IMR-90 (cell line): ENCODE results near the gene NEURL1B. TPM values are rescaled to one million over a fixed set of nuclear protein-coding genes. Genes with fewer than 3 reads are reported as not detected.

Source experiments
- ATAC-seq: fragments of 200-7000 bp; cut with Tn5 transposase; 2 replicates; pipeline ENCODE4 v1.9.1; 2020; ENCODE audit warnings: low read depth, mild to moderate bottlenecking, moderate library complexity
- BruUV-seq: library from RNA; stranded (reverse); fragments of 400-500 nt; replicated peaks from 2 replicates; lab custom pipeline; 2021; lab: Mats Ljungman, UMichigan
- CTCF ChIA-PET: fragments of 300-600 bp; formaldehyde crosslinking; extraction: SDS; loops from one replicate; lab custom pipeline; 2021; ENCODE audit warnings: antibody characterized with exemption; lab: Yijun Ruan, JAX
- POLR2A ChIA-PET: fragments of 300-600 bp; sonication (Branson Sonifier 250); formaldehyde crosslinking; loops from one replicate; lab custom pipeline; 2022; ENCODE audit warnings: antibody characterized with exemption; ENCODE audit not compliant: unreplicated experiment; lab: Charles Lee
- DNase-seq: peaks from one replicate; pipeline ENCODE4 v3.0.0; 2013
- H2AFZ ChIP-seq: replicated peaks from 2 replicates; pipeline ENCODE3; 2013; ENCODE audit warnings: low read length, mild to moderate bottlenecking; ENCODE audit not compliant: poor library complexity
- H2AK5ac ChIP-seq: 2 replicates; pipeline ENCODE4 v1.6.1; 2013; ENCODE audit warnings: low read depth, low read length, inconsistent platforms
- H2AK9ac ChIP-seq: replicated peaks from 2 replicates; pipeline ENCODE3; 2013; ENCODE audit warnings: mild to moderate bottlenecking, low read depth, low read length, moderate library complexity; ENCODE audit not compliant: poor library complexity
- H2BK120ac ChIP-seq: 2 replicates; pipeline ENCODE4 v1.6.1; 2013; ENCODE audit warnings: low read depth, low read length, inconsistent platforms
- H2BK15ac ChIP-seq: 3 replicates; pipeline ENCODE4 v1.6.1; 2013; ENCODE audit warnings: low read depth, low read length, inconsistent platforms
- H2BK20ac ChIP-seq: 2 replicates; pipeline ENCODE4 v1.6.1; 2013; ENCODE audit warnings: low read depth, mild to moderate bottlenecking, inconsistent platforms, low read length, moderate library complexity
- H2BK5ac ChIP-seq: 2 replicates; pipeline ENCODE4 v1.6.1; 2013; ENCODE audit warnings: mild to moderate bottlenecking, low read depth, low read length, inconsistent platforms; ENCODE audit not compliant: poor library complexity, severe bottlenecking
- H3K14ac ChIP-seq: replicated peaks from 2 replicates; pipeline ENCODE4 v1.6.1; 2013; ENCODE audit warnings: low read depth, low read length, inconsistent platforms
- H3K18ac ChIP-seq: 2 replicates; pipeline ENCODE4 v1.6.1; 2013; ENCODE audit warnings: low read depth, low read length, control low read depth
- H3K23ac ChIP-seq: 2 replicates; pipeline ENCODE4 v1.6.1; 2013; ENCODE audit warnings: low read depth, low read length, inconsistent platforms
- H3K27ac ChIP-seq: 2 replicates; pipeline ENCODE4 v1.5.1; 2013; ENCODE audit warnings: mild to moderate bottlenecking, control low read depth, low read length; ENCODE audit not compliant: insufficient read depth
- H3K27me3 ChIP-seq: 2 replicates; pipeline ENCODE4 v1.6.1; 2013; ENCODE audit warnings: low read length; ENCODE audit not compliant: control insufficient read depth, insufficient read depth
- H3K36me3 ChIP-seq: 2 replicates; pipeline ENCODE4 v1.6.1; 2013; ENCODE audit warnings: low read length, mixed read lengths; ENCODE audit not compliant: control insufficient read depth, insufficient read depth
- H3K4ac ChIP-seq: 2 replicates; pipeline ENCODE4 v1.6.1; 2013; ENCODE audit warnings: low read depth, low read length, inconsistent platforms
- H3K4me1 ChIP-seq: 2 replicates; pipeline ENCODE4 v1.6.1; 2013; ENCODE audit warnings: low read length, mixed read lengths; ENCODE audit not compliant: control insufficient read depth, insufficient read depth
- H3K4me2 ChIP-seq: 2 replicates; pipeline ENCODE4 v1.6.1; 2013; ENCODE audit warnings: low read depth, mild to moderate bottlenecking, control low read depth, low read length, moderate library complexity
- H3K4me3 ChIP-seq: 2 replicates; pipeline ENCODE4 v1.5.1; 2013; ENCODE audit warnings: low read depth, mild to moderate bottlenecking, control low read depth, low read length, moderate library complexity; ENCODE audit not compliant: insufficient read depth
- H3K56ac ChIP-seq: 2 replicates; pipeline ENCODE4 v1.6.1; 2013; ENCODE audit warnings: low read length, inconsistent platforms; ENCODE audit not compliant: insufficient read depth; ENCODE audit errors: extremely low read depth
- H3K79me1 ChIP-seq, 2 experiments: 2 replicates each; pipeline ENCODE4 v1.6.1; 2013; ENCODE audit warnings: low read length in 2 of 2, inconsistent platforms in 1 of 2, low read depth in 1 of 2
- H3K9ac ChIP-seq: 2 replicates; pipeline ENCODE4 v1.6.1; 2013; ENCODE audit warnings: low read depth, low read length, control low read depth
- H3K9me1 ChIP-seq: 2 replicates; pipeline ENCODE4 v1.6.1; 2013; ENCODE audit warnings: low read length, inconsistent platforms; ENCODE audit not compliant: insufficient read depth
- H3K9me3 ChIP-seq: 2 replicates; pipeline ENCODE4 v1.6.1; 2013; ENCODE audit warnings: low read length; ENCODE audit not compliant: control insufficient read depth, insufficient read depth
- H4K20me1 ChIP-seq: 2 replicates; pipeline ENCODE4 v1.6.1; 2013; ENCODE audit warnings: low read length, inconsistent platforms; ENCODE audit not compliant: insufficient read depth
- H4K5ac ChIP-seq: 2 replicates; pipeline ENCODE4 v1.6.1; 2013; ENCODE audit warnings: mild to moderate bottlenecking, low read depth, low read length, control low read depth
- H4K8ac ChIP-seq, 2 experiments: 2 replicates each; pipeline ENCODE4 v1.6.1; 2013; ENCODE audit warnings: low read depth in 2 of 2, low read length in 2 of 2, control low read depth in 1 of 2, inconsistent platforms in 1 of 2
- H4K91ac ChIP-seq: 2 replicates; pipeline ENCODE4 v1.6.1; 2013; ENCODE audit warnings: low read depth, low read length, inconsistent platforms; ENCODE audit not compliant: insufficient read depth
- BHLHE40 ChIP-seq: fragments of 150-350 bp; IDR thresholded peaks from 2 replicates; pipeline ENCODE4 v1.6.1; 2016; ENCODE audit warnings: mild to moderate bottlenecking, low read depth, low read length
- CEBPB ChIP-seq: IDR thresholded peaks from 2 replicates; pipeline ENCODE4 v1.6.1; 2012; ENCODE audit warnings: low read depth, low read length, improper control_type of control experiment
- CHD1 ChIP-seq: IDR thresholded peaks from 2 replicates; pipeline ENCODE4 v1.6.1; 2012; ENCODE audit warnings: low read depth, low read length, improper control_type of control experiment
- FOS ChIP-seq: fragments of 150-350 bp; IDR thresholded peaks from 2 replicates; pipeline ENCODE4 v1.6.1; 2016; ENCODE audit warnings: low read depth, low read length
- MAFK ChIP-seq: IDR thresholded peaks from 2 replicates; pipeline ENCODE4 v1.6.1; 2012; ENCODE audit warnings: low read depth, low read length, improper control_type of control experiment
- MAZ ChIP-seq: IDR thresholded peaks from 2 replicates; pipeline ENCODE4 v1.6.1; 2012; ENCODE audit warnings: low read depth, mild to moderate bottlenecking, low read length, improper control_type of control experiment, moderate library complexity, borderline replicate concordance
- MXI1 ChIP-seq: IDR thresholded peaks from 2 replicates; pipeline ENCODE4 v1.6.1; 2012; ENCODE audit warnings: low read depth, mild to moderate bottlenecking, low read length, moderate library complexity, borderline replicate concordance
- NFE2L2 ChIP-seq: fragments of 150-350 bp; IDR thresholded peaks from 2 replicates; pipeline ENCODE4 v1.6.1; 2016; ENCODE audit warnings: low read depth, mild to moderate bottlenecking, low read length
- POLR2A ChIP-seq: IDR thresholded peaks from 2 replicates; pipeline ENCODE4 v1.6.1; 2012; ENCODE audit warnings: mild to moderate bottlenecking, low read depth, low read length
- RAD21 ChIP-seq: IDR thresholded peaks from 2 replicates; pipeline ENCODE4 v1.6.1; 2012; ENCODE audit warnings: low read length, improper control_type of control experiment
- RCOR1 ChIP-seq: IDR thresholded peaks from 2 replicates; pipeline ENCODE4 v1.6.1; 2012; ENCODE audit warnings: mild to moderate bottlenecking, low read length, improper control_type of control experiment; ENCODE audit not compliant: insufficient replicate concordance
- RFX5 ChIP-seq: IDR thresholded peaks from 2 replicates; pipeline ENCODE4 v1.8.0; 2012; ENCODE audit warnings: low read depth, mild to moderate bottlenecking, low read length, moderate library complexity
- SMC3 ChIP-seq: fragments of 150-350 bp; IDR thresholded peaks from 2 replicates; pipeline ENCODE4 v1.6.1; 2016; ENCODE audit warnings: low read depth, mild to moderate bottlenecking, antibody characterized with exemption, low read length, moderate library complexity
- WGBS, 2 experiments: methylation state at CpG; one replicate each; pipeline versions ENCODE4 v1.1.5 to v1.1.7; 2013; ENCODE audit warnings: missing lambda C conversion rate in 2 of 2; ENCODE audit not compliant: insufficient read length in 1 of 2; ENCODE audit errors: extremely low coverage in 2 of 2; 5-methylcytosine and 5-hydroxymethylcytosine counted together
- dilution Hi-C: fragments of 300-500 bp; cut with HindIII; formaldehyde crosslinking; loops from one replicate; pipeline ENCODE4 v1.14.3; 2018; ENCODE audit warnings: low sequenced_read_pairs; ENCODE audit not compliant: unreplicated experiment
- in situ Hi-C: fragments of 300-500 bp; cut with MboI; formaldehyde crosslinking; loops from 3 replicates; pipeline ENCODE4 v1.14.3; 2019; ENCODE audit warnings: low sequenced_read_pairs, inconsistent platforms, mixed read lengths
- intact Hi-C: fragments of 100-400 bp; cut with micrococcal nuclease; formaldehyde crosslinking; loops from 2 replicates; pipeline ENCODE4 v1.10.0; 2022
- polyA plus RNA-seq, 3 experiments: library from polyadenylated mRNA; depleted of rRNA; stranded (reverse); fragments of >200 nt; gene quantifications; 2 replicates each; pipeline ENCODE4 v1.2.3, GENCODE V29; 2012; ENCODE audit warnings: low replicate concordance in 1 of 3
- total RNA-seq: library from RNA; depleted of rRNA; stranded (reverse); fragments of >200 nt; gene quantifications from 2 replicates; pipeline ENCODE4 v1.2.3, GENCODE V29; 2012
- TF ChIP-seq, protein P1 (sequence below): fragments of 150-350 bp; IDR thresholded peaks from 2 replicates; pipeline ENCODE4 v1.6.1; 2016; ENCODE audit warnings: low read depth, mild to moderate bottlenecking, low read length, moderate library complexity, borderline replicate concordance
- TF ChIP-seq, protein P2 (sequence below): fragments of 150-350 bp; IDR thresholded peaks from 2 replicates; pipeline ENCODE4 v1.6.1; 2017; ENCODE audit warnings: mild to moderate bottlenecking, antibody characterized with exemption, low read length, low read depth
- TF ChIP-seq, protein P3 (sequence below): conservative IDR thresholded peaks from 2 replicates; pipeline ENCODE4 v1.5.1; 2012; ENCODE audit warnings: mild to moderate bottlenecking, low read depth, low read length, improper control_type of control experiment

Gene NEURL1B
- total and polyA plus RNA-seq, 2 of the 4 experiments (the other 2 are of a cell fraction): 1.8 to 2.8 TPM

DNA sequence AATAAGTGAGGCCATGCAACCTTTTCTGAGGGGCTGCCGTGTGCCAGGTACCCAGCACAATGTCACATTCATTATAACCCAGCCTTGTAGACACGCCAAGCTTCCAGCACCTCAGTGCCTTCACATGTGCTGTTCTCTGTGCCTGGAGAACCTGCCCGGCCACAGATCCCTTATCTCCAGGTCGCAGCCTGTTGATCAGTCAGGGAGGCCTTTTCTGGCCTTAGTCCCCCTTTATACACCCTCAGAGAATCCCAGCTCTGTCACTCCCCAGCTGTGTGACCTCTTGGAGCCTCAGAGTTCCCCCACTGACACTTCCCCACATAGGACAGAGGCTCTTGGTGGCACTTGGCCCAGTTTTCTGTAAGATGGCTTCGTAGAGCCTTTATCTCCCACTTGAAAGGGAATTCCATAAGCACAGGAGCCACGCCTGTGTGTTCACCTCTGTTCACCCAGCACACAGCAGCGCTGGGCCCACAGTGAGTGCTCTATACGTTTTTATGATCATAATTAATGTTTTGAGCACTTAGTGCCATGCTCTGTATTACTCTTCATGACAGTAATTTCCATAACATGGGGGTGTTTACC is 38.7 kb downstream of the NEURL1B start:
- no peak for TF ChIP-seq CHD1
- TF ChIP-seq, protein P1, sequence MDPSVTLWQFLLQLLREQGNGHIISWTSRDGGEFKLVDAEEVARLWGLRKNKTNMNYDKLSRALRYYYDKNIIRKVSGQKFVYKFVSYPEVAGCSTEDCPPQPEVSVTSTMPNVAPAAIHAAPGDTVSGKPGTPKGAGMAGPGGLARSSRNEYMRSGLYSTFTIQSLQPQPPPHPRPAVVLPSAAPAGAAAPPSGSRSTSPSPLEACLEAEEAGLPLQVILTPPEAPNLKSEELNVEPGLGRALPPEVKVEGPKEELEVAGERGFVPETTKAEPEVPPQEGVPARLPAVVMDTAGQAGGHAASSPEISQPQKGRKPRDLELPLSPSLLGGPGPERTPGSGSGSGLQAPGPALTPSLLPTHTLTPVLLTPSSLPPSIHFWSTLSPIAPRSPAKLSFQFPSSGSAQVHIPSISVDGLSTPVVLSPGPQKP: no peak
- no peak for TF ChIP-seq MAFK
- no peak for TF ChIP-seq RCOR1
- no peak for TF ChIP-seq FOS
- TF ChIP-seq MAZ: no peak
- TF ChIP-seq, protein P2, sequence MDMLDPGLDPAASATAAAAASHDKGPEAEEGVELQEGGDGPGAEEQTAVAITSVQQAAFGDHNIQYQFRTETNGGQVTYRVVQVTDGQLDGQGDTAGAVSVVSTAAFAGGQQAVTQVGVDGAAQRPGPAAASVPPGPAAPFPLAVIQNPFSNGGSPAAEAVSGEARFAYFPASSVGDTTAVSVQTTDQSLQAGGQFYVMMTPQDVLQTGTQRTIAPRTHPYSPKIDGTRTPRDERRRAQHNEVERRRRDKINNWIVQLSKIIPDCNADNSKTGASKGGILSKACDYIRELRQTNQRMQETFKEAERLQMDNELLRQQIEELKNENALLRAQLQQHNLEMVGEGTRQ: no peak
- no peak for TF ChIP-seq RAD21
- TF ChIP-seq NFE2L2: no peak
- no peak for TF ChIP-seq RFX5
- TF ChIP-seq, protein P3, sequence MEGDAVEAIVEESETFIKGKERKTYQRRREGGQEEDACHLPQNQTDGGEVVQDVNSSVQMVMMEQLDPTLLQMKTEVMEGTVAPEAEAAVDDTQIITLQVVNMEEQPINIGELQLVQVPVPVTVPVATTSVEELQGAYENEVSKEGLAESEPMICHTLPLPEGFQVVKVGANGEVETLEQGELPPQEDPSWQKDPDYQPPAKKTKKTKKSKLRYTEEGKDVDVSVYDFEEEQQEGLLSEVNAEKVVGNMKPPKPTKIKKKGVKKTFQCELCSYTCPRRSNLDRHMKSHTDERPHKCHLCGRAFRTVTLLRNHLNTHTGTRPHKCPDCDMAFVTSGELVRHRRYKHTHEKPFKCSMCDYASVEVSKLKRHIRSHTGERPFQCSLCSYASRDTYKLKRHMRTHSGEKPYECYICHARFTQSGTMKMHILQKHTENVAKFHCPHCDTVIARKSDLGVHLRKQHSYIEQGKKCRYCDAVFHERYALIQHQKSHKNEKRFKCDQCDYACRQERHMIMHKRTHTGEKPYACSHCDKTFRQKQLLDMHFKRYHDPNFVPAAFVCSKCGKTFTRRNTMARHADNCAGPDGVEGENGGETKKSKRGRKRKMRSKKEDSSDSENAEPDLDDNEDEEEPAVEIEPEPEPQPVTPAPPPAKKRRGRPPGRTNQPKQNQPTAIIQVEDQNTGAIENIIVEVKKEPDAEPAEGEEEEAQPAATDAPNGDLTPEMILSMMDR: no peak
- TF ChIP-seq BHLHE40: no peak
- no peak for TF ChIP-seq SMC3
- TF ChIP-seq MXI1: no peak
- TF ChIP-seq CEBPB: no peak
- TF ChIP-seq POLR2A: no peak
- intact Hi-C loops (no loop called here), in situ Hi-C loops (no loop called here), dilution Hi-C loops (no loop called here)
- Histone ChIP-seq H2BK120ac (no peak overlapping the region), H3K23ac (no peak overlapping the region), H4K5ac (no peak overlapping the region), H3K4me1 (peaks cover 2% of the 10 kb centered on the region; the same call in 1 of the 2 replicates), H3K9me1 (no peaks in the 10 kb centered on the region), H3K79me1 (peaks cover 3 to 26% of the 10 kb centered on the region in 2 experiments; a peak in 2 of 4 replicates), H3K56ac (no peak overlapping the region), H2BK20ac (no peak overlapping the region), H4K20me1 (no peaks in the 10 kb centered on the region), H3K4ac (no peak overlapping the region), H3K14ac (no peak overlapping the region), H2BK15ac (no peak overlapping the region), H3K27ac (no peak overlapping the region), H3K18ac (no peak overlapping the region), H3K27me3 (no peaks in the 10 kb centered on the region), H4K91ac (no peak overlapping the region), H4K8ac (no peak overlapping the region), H3K4me3 (no peak overlapping the region), H2AK9ac (no peak overlapping the region), H2BK5ac (no peak overlapping the region), H3K9me3 (no peaks in the 10 kb centered on the region), H3K9ac (no peak overlapping the region), H2AK5ac (no peak overlapping the region), H3K4me2 (no peak overlapping the region), H3K36me3 (no peaks in the 10 kb centered on the region; the same call in 1 of the 2 replicates), H2AFZ (no peak overlapping the region)
- BruUV-seq: no TSS peak
- 93% methylated on average over 3 of the region's 8 CpGs; no CpG with 5 or more reads in 1 of the 2 experiments for WGBS, 2 experiments
- no peak for DNase-seq
- CTCF ChIA-PET: no interaction called here
- ATAC-seq: no peak
- POLR2A ChIA-PET: no interaction called here
